GM23248 (cell line): ENCODE measurements around the gene CBX1.

ENCODE experiments used
- EZH2 ChIP-seq: fragments of 200-600 bp; sonication (generic); IDR thresholded peaks from 2 replicates; pipeline ENCODE4 v1.6.1; 2018; ENCODE audit warnings: antibody characterized with exemption, mild to moderate bottlenecking; ENCODE audit not compliant: insufficient read depth, poor library complexity, severe bottlenecking
- EZH2phosphoT487 ChIP-seq: fragments of 200-600 bp; sonication (generic); IDR thresholded peaks from 2 replicates; pipeline ENCODE4 v1.6.1; 2018; ENCODE audit warnings: antibody characterized with exemption, moderate library complexity, mild to moderate bottlenecking, low read depth; ENCODE audit not compliant: insufficient read depth

DNA sequence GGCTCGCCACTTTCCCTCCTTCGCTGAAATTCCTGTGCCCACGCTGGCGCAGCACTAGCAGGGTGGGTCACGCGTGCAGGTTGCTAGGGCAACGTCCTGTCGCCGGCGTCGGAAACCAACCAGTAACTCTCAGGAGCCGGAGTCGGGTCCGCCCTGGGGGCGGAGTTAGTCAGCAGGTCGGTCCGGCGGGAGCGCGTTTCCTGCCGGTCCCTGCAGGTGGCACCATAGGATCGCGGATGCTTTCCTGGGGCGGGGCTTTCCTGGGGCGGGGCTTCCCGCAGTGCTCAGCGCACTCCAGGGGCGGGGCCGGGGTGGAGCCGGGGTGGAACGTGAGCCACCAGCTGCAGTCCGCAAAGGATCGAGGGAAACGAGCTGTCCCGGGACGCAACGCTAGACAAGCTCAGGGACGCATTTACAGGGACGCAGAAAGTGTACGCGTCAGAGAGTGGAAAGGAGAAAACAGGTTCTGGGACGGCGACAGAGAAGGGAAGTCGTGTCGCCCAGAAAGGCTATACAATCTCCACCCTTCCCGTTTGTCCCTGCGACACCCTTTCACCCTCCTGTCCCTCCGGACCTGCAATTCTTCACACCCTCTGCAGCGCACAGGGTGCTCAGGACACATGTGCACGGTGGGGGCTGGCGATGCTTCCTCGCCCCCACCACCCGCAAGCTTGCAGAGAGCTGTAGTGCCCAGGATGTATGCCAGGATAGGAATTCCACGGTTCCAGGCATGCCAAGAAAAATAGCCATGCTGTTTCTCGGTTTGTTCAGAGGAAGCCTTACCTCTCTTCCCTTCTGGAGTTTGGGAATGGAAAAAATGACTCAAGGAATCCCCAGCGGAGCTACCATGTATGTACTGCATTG lies 76.0 kb downstream of the CBX1 start:
- TF ChIP-seq EZH2phosphoT487: no peak
- TF ChIP-seq EZH2: no peak
